BLaER1 (cell line): ENCODE results near the gene SEMA6A.

Experiments
- H3K27ac ChIP-seq: shearing (Covaris generic); formaldehyde crosslinking; 2 replicates; pipeline ENCODE4 v1.8.1; 2022
- H3K27me3 ChIP-seq: shearing (Covaris generic); formaldehyde crosslinking; 2 replicates; pipeline ENCODE4 v1.8.1; 2022
- H3K36me3 ChIP-seq: shearing (Covaris generic); formaldehyde crosslinking; 2 replicates; pipeline ENCODE4 v1.8.1; 2022
- H3K4me1 ChIP-seq: shearing (Covaris generic); formaldehyde crosslinking; 2 replicates; pipeline ENCODE4 v1.8.1; 2022
- H3K4me2 ChIP-seq: shearing (Covaris generic); formaldehyde crosslinking; 2 replicates; pipeline ENCODE4 v1.8.1; 2022
- H3K4me3 ChIP-seq: shearing (Covaris generic); formaldehyde crosslinking; 2 replicates; pipeline ENCODE4 v1.8.1; 2022
- H3K9ac ChIP-seq: shearing (Covaris generic); formaldehyde crosslinking; 2 replicates; pipeline ENCODE4 v1.8.1; 2022
- H3K9me3 ChIP-seq: shearing (Covaris generic); formaldehyde crosslinking; 2 replicates; pipeline ENCODE4 v1.8.1; 2022
- H4K20me1 ChIP-seq: shearing (Covaris generic); formaldehyde crosslinking; 2 replicates; pipeline ENCODE4 v1.8.1; 2022
- Cebpa-rat ChIP-seq: shearing (Covaris generic); IDR thresholded peaks from 2 replicates; pipeline ENCODE4 v1.8.1; 2022

Gene SEMA6A

DNA sequence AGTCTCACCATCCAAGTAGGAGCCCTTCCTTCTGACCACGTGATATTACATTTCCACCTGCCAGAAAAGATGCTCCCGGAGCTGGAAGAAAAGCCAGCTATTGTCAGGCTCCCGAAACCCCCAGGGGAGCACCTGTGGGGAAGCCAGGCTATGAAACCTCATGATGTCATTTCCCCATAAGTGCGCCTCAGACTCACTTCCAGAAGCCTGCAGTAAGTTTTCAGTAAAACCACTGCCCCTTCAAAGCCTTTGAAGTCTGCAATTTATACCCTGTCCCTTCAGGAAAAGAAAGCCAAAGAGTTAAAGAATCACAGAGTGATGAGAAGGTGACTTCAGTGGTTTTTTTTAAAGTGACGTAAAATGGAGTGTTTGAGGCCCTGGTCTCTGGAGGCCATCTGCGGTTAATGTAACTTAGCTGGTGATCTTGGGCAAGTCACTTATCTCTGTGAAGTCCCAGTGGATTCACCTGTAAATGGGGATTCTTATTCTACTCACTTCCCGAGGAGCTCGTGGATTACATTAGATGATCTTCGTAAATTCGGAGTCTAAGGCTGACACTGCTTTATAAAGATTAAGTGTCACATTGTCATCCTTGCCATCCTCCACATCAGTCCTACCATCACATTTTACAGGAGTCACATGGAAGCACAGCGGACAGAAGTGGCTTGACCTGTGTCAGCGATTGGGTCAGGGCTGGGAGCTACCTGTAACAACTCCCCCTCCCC, 2.6 kb upstream of the SEMA6A start:
- no peak overlapping the region for H3K27ac ChIP-seq
- H3K36me3 ChIP-seq, result no peaks in the 10 kb centered on the region
- no peak overlapping the region for H3K4me3 ChIP-seq
- peak overlapping the region; percentile 91 for H3K4me2 ChIP-seq
- no peak for TF ChIP-seq Cebpa-rat
- peaks cover 42% of the 10 kb centered on the region for H4K20me1 ChIP-seq
- H3K4me1 ChIP-seq, result peaks cover 50% of the 10 kb centered on the region
- H3K9me3 ChIP-seq, result no peaks in the 10 kb centered on the region
- H3K9ac ChIP-seq, result no peak overlapping the region
- peaks cover 66% of the 10 kb centered on the region for H3K27me3 ChIP-seq

DNA sequence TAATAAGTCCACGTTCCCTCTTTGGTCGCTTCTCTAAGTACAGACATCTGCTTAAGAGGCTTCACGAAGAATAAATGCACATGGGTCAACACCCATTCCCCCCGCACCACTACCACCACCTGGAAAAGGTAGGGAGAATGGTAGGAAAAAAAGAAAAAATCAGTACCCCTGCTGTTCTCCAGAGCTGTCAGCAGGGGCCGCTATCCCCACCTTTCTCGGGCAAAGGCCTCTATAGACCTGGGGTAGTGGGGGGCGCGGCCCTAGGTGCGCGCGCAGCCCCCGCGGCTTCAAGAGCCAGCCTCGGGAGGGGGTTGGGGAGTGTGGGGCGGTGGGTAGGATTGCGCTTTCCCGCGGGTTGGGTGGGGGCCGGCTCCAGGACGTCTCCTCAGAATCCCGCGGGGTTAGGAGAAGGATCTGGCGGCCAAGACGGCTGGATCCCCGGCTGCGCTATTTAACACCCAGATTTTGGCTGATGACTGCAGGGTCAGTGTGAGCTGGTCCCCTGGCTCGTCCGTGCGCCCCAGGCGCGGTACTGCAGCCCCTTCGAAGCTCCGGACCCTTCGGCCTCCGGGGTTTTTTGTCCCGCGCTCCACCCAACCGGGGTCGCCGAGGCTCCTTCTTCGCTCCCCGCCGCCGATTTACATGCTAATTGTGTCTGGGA, 1.6 kb upstream of the SEMA6A start:
- Histone ChIP-seq H3K4me3 (peak overlapping the region; percentile 63), H3K9me3 (no peaks in the 10 kb centered on the region), H3K27ac (no peak overlapping the region), H3K27me3 (peaks cover 76% of the 10 kb centered on the region), H3K9ac (no peak overlapping the region), H3K36me3 (no peaks in the 10 kb centered on the region), H4K20me1 (peaks cover 47% of the 10 kb centered on the region), H3K4me2 (peak overlapping the region; percentile 91), H3K4me1 (peaks cover 53% of the 10 kb centered on the region)
- TF ChIP-seq Cebpa-rat, result no peak

DNA sequence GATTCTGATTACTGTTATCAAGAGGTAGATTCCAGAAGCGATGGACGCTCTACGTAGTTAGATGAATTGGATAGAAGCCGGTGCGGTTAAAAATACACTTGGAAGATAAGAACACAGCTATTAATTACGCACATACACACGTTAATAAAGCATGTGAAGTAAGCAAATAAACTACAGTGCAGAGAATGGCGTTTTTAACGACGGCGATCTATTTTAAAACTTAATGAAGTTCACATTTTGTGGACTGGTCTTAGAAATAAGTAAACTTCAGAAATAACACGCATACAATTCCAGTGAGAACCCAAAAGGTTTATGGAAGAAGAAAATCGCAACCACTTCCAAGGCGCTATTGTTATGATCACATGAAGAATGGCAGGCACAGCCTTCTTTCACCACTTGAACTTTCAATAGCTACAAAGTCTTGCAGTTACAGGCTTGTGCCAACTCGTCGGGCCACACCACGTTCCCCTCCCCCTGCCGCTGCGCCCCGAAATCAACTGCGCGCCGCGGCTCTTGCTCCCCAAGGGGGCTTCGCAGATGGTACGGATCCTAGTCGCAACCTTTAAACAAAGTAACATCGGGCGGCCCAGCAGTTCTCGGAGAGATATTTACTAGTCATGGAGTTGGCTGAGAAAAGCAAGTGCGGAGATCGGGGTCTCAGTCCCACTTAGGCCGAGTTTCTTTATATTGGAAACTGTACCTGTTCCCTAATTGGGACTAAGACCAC, 866 bp upstream of the SEMA6A start:
- H3K4me2 ChIP-seq, result peak overlapping the region; percentile 91

DNA sequence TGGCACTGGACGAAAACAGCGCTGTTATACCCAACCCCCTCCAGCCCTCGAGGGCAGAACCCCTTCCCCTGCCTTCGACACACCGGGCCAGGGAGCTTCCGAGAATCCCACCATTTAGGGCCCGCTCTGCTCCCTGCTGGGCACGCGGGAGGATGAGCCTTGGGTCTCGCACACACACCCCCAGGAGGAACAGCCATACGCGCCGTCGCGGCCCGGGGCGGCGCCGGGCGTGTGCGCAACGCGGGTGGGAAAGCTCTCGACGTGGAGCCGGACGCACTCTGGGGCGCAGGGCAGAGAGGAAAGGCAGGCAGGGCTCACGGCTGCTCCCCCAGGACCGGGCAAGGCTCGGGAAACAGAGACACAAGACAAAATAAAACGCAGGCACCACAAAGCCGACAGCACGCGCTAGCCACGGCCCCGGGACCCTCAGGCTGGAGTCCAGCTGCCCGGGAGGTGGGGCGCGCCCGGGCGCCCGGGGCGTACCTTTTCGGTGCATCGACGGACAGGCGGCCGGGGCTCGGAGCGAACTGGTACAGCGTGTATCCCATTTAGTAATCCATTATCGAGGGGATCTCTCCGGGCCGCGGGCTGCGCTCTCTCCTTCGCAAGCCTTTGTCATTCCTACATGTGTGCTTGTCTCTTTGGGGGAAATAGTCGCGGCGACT, 789 bp downstream of the SEMA6A start:
- TF ChIP-seq Cebpa-rat, result no peak
- peaks cover 81% of the 10 kb centered on the region for H3K27me3 ChIP-seq
- H3K9me3 ChIP-seq, result no peaks in the 10 kb centered on the region
- no peak overlapping the region for H3K27ac ChIP-seq
- peak overlapping the region; percentile 91 for H3K4me2 ChIP-seq
- H3K4me1 ChIP-seq, result peaks cover 75% of the 10 kb centered on the region
- no peak overlapping the region for H3K9ac ChIP-seq
- peaks cover 53% of the 10 kb centered on the region for H4K20me1 ChIP-seq
- peak overlapping the region; percentile 63 for H3K4me3 ChIP-seq
- H3K36me3 ChIP-seq, result no peaks in the 10 kb centered on the region

More for the DNA sequence above, 866 bp upstream of the SEMA6A start:
- Histone ChIP-seq H3K27me3 (peaks cover 81% of the 10 kb centered on the region), H3K9ac (no peak overlapping the region), H4K20me1 (peaks cover 49% of the 10 kb centered on the region), H3K4me3 (peak overlapping the region; percentile 63), H3K27ac (no peak overlapping the region), H3K9me3 (no peaks in the 10 kb centered on the region), H3K4me1 (peaks cover 60% of the 10 kb centered on the region), H3K36me3 (no peaks in the 10 kb centered on the region)
- no peak for TF ChIP-seq Cebpa-rat

DNA sequence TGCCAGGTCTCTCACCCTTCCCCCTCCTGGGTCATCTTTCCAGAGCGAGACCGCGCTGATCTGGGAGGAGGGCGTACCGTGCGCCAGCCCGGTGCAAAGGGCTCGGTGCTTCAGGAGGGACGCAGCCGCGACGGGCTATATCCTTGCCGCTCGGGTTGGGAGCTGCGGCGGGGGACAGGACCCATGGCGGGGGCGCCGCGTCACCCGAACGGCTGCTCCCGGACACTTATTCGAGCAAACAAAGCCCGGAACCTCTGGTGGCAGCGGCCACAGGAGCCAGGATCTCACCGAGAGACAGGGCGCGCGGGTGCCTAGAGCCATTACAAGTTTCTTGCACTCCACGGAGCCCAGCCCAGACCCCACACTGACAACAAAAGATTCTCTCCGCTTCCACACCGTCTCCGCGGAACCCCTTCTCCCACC, 1.3 kb downstream of the SEMA6A start:
- no peak overlapping the region for H3K27ac ChIP-seq
- peak overlapping the region; percentile 91 for H3K4me2 ChIP-seq
- H3K36me3 ChIP-seq, result no peaks in the 10 kb centered on the region
- peak overlapping the region; percentile 63 for H3K4me3 ChIP-seq
- no peaks in the 10 kb centered on the region for H3K9me3 ChIP-seq
- peaks cover 78% of the 10 kb centered on the region for H3K4me1 ChIP-seq
- H4K20me1 ChIP-seq, result peaks cover 53% of the 10 kb centered on the region
- no peak for TF ChIP-seq Cebpa-rat
- H3K9ac ChIP-seq, result no peak overlapping the region
- H3K27me3 ChIP-seq, result peaks cover 76% of the 10 kb centered on the region

DNA sequence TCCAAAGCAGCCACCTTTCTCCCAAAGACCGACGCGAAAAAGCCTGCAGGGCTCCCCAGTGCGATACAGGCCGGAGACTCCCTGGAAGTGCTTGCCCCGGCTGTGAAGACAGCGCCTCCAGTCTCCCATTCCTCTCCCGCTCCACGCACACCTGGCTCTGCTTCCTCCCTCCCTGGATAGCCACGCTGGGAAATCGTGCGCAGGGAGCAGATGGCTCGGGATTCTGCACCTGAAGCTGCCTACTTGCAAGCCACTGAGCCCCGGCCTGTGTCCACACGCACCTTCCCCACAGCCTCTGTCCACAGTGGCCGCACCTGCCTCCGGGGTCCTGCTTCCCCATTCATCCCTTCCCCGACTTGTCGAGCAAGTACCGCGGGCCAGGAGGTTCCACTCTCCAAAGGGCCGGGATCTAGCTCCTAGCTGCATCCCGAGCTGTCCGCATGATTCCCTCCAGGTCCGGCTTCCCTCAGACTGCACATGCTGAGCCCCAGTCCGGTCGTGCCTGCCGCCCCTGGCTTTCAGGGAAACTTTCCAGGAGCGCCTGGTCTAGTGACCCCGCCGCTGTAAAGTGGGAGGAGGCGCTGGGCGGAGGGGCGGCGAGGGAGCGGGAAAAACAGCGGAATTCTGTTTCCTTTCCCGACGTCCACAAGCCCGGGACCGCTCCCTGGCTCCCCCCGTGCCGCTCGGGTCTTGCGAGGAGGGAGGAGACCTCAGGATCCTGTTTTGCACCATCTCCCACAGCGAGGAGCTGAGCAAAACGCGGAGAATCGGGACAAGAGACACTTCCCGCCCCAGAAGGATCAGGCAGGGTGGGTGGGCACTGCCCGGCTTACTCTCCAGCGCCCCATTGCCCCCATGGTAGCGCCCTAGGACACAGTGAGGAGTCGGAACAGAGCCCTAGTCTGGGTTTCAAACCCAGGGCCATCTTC, 2.0 kb downstream of the SEMA6A start:
- H3K27me3 ChIP-seq, result peaks cover 69% of the 10 kb centered on the region
- H3K4me3 ChIP-seq, result peak overlapping the region; percentile 63

DNA sequence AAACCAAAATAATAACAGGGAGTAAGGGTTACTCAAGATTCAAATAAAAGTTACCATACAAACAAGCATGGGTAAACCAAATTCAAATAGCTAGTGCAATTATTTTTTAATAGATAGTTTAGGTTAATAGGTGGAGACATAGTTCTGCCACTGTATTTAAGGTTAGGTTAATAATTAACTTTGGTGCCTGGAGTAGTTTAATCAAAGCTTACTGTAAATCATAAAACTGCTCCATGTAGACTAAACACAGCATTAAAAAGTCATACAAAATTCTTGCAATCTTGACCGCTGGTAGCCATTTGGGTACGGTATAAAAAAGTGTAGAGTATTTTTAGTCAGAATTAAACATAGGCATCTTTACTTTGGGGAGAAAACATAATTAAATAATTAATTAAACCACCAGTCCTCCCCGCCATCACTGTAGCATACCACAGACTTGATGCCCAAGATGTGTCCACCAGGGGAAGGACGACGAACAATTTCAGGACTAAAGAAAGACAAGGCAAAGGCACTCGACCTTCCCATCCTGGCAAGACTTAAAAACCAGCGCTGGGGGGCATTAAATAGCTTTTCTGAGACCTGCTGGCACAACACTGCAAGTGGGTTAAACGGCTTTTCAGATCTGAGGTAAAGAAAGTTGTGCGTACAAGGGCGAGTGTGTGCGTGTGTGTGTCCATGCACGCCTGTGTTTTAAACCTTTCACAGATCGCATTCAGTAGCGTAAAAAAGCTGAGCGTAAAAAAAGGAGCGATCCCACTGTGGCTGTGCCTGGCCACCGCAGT, 2.9 kb downstream of the SEMA6A start:
- TF ChIP-seq Cebpa-rat, result no peak
- Histone ChIP-seq H3K4me2 (no peak overlapping the region), H3K27me3 (peaks cover 60% of the 10 kb centered on the region), H3K4me1 (peaks cover 70% of the 10 kb centered on the region), H4K20me1 (peaks cover 49% of the 10 kb centered on the region), H3K27ac (no peak overlapping the region), H3K9ac (no peak overlapping the region), H3K4me3 (no peak overlapping the region), H3K9me3 (no peaks in the 10 kb centered on the region), H3K36me3 (no peaks in the 10 kb centered on the region)

More for the DNA sequence above, 2.0 kb downstream of the SEMA6A start:
- Histone ChIP-seq H3K4me2 (peak overlapping the region; percentile 91), H3K27ac (no peak overlapping the region), H4K20me1 (peaks cover 53% of the 10 kb centered on the region), H3K4me1 (peaks cover 77% of the 10 kb centered on the region), H3K9me3 (no peaks in the 10 kb centered on the region), H3K36me3 (no peaks in the 10 kb centered on the region), H3K9ac (no peak overlapping the region)
- no peak for TF ChIP-seq Cebpa-rat

DNA sequence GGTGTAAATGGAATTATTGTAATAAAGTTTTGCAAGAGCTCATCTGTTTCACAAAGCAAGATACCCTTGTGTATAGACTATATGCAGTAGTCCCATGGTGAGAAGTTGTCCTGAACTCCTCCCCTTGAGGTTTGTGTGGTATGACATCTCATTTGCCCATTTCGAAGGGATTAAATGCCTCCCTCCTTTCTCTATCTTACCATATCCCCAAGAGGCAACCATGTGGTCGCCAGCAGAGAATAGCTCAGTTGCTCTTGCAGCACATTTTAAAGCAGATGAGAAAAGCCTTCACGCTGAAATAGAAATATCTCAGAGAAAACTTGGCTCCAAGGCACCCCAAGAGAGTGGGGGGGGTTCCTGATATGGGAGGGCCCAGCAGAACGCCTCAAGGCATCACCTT, 4.6 kb downstream of the SEMA6A start:
- peak overlapping the region; percentile 73 for H3K4me2 ChIP-seq
- H3K27me3 ChIP-seq, result peaks cover 43% of the 10 kb centered on the region
- H4K20me1 ChIP-seq, result peaks cover 34% of the 10 kb centered on the region
- no peak overlapping the region for H3K4me3 ChIP-seq
- H3K27ac ChIP-seq, result no peak overlapping the region
- H3K36me3 ChIP-seq, result no peaks in the 10 kb centered on the region
- H3K4me1 ChIP-seq, result peaks cover 66% of the 10 kb centered on the region
- H3K9me3 ChIP-seq, result no peaks in the 10 kb centered on the region
- TF ChIP-seq Cebpa-rat, result no peak
- H3K9ac ChIP-seq, result no peak overlapping the region
